HepG2 (cell line): Measurements from ENCODE around the gene TUT1. TPM values are rescaled to one million over a fixed set of nuclear protein-coding genes. Genes with fewer than 3 reads are reported as not detected.

Experiments
- AGO1 ChIP-seq: fragments of 200-400 bp; formaldehyde crosslinking; IDR thresholded peaks from 2 replicates; pipeline ENCODE4 v1.6.1; 2017; ENCODE audit warnings: mild to moderate bottlenecking, low read depth, low read length, moderate library complexity; ENCODE audit not compliant: poor library complexity, severe bottlenecking
- ATF7 ChIP-seq, 2 experiments: fragments of 450-650 bp in 1 of 2; sonication (generic) in 1 of 2; formaldehyde crosslinking in 1 of 2; IDR thresholded peaks; 2 replicates each; pipeline versions ENCODE4 v1.4.0 to v1.6.1; 2016 to 2020; ENCODE audit warnings: antibody characterized with exemption in 1 of 2, mild to moderate bottlenecking in 1 of 2, missing genetic modification reagents in 1 of 2
- BRCA1 ChIP-seq: sonication (generic); formaldehyde crosslinking; IDR thresholded peaks from 2 replicates; pipeline ENCODE4 v1.4.0; 2020; ENCODE audit warnings: missing genetic modification reagents
- CENPT ChIP-seq: sonication (generic); formaldehyde crosslinking; IDR thresholded peaks from 2 replicates; pipeline ENCODE4 v1.8.0; 2022; ENCODE audit warnings: low read depth, mild to moderate bottlenecking, moderate library complexity, missing genetic modification reagents
- CERS6 ChIP-seq: sonication (generic); formaldehyde crosslinking; IDR thresholded peaks from 2 replicates; pipeline ENCODE4 v1.5.0; 2020; ENCODE audit warnings: missing genetic modification reagents
- ETV5 ChIP-seq: IDR thresholded peaks from 2 replicates; pipeline ENCODE4 v1.6.1; 2018; ENCODE audit warnings: missing biosample characterization, missing genetic modification reagents, inconsistent platforms, borderline replicate concordance
- IKZF1 ChIP-seq: fragments of 450-650 bp; IDR thresholded peaks from 2 replicates; pipeline ENCODE4 v1.7.1; 2016
- IKZF5 ChIP-seq: IDR thresholded peaks from 2 replicates; pipeline ENCODE4 v1.6.1; 2018; ENCODE audit warnings: missing genetic modification reagents, mild to moderate bottlenecking, missing compliant biosample characterization
- ISL2 ChIP-seq: sonication (generic); formaldehyde crosslinking; IDR thresholded peaks from 2 replicates; pipeline ENCODE4 v1.5.0; 2020; ENCODE audit warnings: missing genetic modification reagents
- NFKB2 ChIP-seq: sonication (generic); formaldehyde crosslinking; IDR thresholded peaks from 2 replicates; pipeline ENCODE4 v1.4.0; 2020; ENCODE audit warnings: missing genetic modification reagents, borderline replicate concordance
- NFYB ChIP-seq: sonication (generic); formaldehyde crosslinking; IDR thresholded peaks from 2 replicates; pipeline ENCODE4 v1.4.0; 2020; ENCODE audit warnings: missing genetic modification reagents
- PBX3 ChIP-seq: sonication (generic); formaldehyde crosslinking; IDR thresholded peaks from 2 replicates; pipeline ENCODE4 v1.8.1; 2023; ENCODE audit warnings: missing genetic modification reagents, inconsistent platforms, borderline replicate concordance
- POLR2G ChIP-seq: fragments of 200-400 bp; formaldehyde crosslinking; IDR thresholded peaks from 2 replicates; pipeline ENCODE4 v1.6.1; 2018; ENCODE audit warnings: mild to moderate bottlenecking, low read depth, low read length, moderate library complexity
- RFXANK ChIP-seq: IDR thresholded peaks from 2 replicates; pipeline ENCODE4 v1.6.1; 2016
- RFXAP ChIP-seq: sonication (generic); formaldehyde crosslinking; IDR thresholded peaks from 2 replicates; pipeline ENCODE4 v1.4.0; 2020; ENCODE audit warnings: missing genetic modification reagents, borderline replicate concordance
- SMAD9 ChIP-seq: sonication (generic); formaldehyde crosslinking; IDR thresholded peaks from 2 replicates; pipeline ENCODE4 v1.5.1; 2020; ENCODE audit warnings: mild to moderate bottlenecking, missing genetic modification reagents
- SMYD3 ChIP-seq: sonication (generic); formaldehyde crosslinking; IDR thresholded peaks from 2 replicates; pipeline ENCODE4 v1.8.1; 2023; ENCODE audit warnings: mild to moderate bottlenecking, missing genetic modification reagents
- TBX2 ChIP-seq: sonication (generic); formaldehyde crosslinking; IDR thresholded peaks from 2 replicates; pipeline ENCODE4 v1.5.0; 2020; ENCODE audit warnings: missing genetic modification reagents, mild to moderate bottlenecking, borderline replicate concordance
- THYN1 ChIP-seq: sonication (generic); formaldehyde crosslinking; IDR thresholded peaks from 2 replicates; pipeline ENCODE4 v1.8.1; 2023; ENCODE audit warnings: low read depth, mild to moderate bottlenecking, moderate library complexity, missing genetic modification reagents, borderline replicate concordance
- ZNF282 ChIP-seq: fragments of 450-650 bp; IDR thresholded peaks from 2 replicates; pipeline ENCODE4 v1.6.1; 2018; ENCODE audit not compliant: partially characterized antibody
- ZNF510 ChIP-seq: sonication (generic); formaldehyde crosslinking; IDR thresholded peaks from 2 replicates; pipeline ENCODE4 v1.4.0; 2020; ENCODE audit warnings: low read depth, mild to moderate bottlenecking, missing genetic modification reagents
- polyA plus RNA-seq, 8 experiments: library from polyadenylated mRNA; depleted of rRNA in 3 of 8; stranded (reverse) in 7 of 8; unstranded in 1 of 8; fragments of >200 nt; fragmentation: Illumina TruSeq in 4 of 8; extraction: Trizol in 4 of 8; gene quantifications; 2 replicates each; pipeline versions ENCODE4 v1.2.1 to v1.2.3, GENCODE V29; 2011 to 2016; ENCODE audit warnings: low read depth in 4 of 8, missing spikeins in 1 of 8, mixed read lengths in 1 of 8; ENCODE audit not compliant: insufficient read depth in 1 of 8
- total RNA-seq, 5 experiments: library from RNA; depleted of rRNA; stranded (reverse); fragments of >200 nt; fragmentation: Illumina TruSeq; extraction: Trizol; gene quantifications; 2 replicates each; pipeline ENCODE4 v1.2.3, GENCODE V29; 2016; ENCODE audit warnings: low read depth in 1 of 5

TUT1 gene
- total and polyA plus RNA-seq, 2 of the 13 experiments (the other 11 are each of a cell fraction or from before 2014, with no cell fraction given) = 9.7 to 14.3 TPM

- TF ChIP-seq CERS6 (CRISPR knock-in tag) (no peak), NFYB (CRISPR knock-in tag) (peak; percentile 50), RFXANK (peak; percentile 99), ISL2 (CRISPR knock-in tag) (no peak), IKZF5 (CRISPR knock-in tag) (0 out of 2 replicates have a peak, but pooled peaks have one; percentile 17), ZNF510 (CRISPR knock-in tag) (no peak), POLR2G (peak; percentile 22), SMAD9 (no peak), ATF7 (IDR thresholded peaks at IDR 0.05) (no peak), ATF7 (CRISPR knock-in tag; IDR thresholded peaks at IDR 0.05) (0 out of 2 replicates have a peak, but pooled peaks have one; percentile 17), ETV5 (CRISPR knock-in tag) (peak; percentile 44; the same call in 1 of the 2 replicates), NFKB2 (no peak), ZNF282 (no peak), IKZF1 (no peak), SMYD3 (no peak), BRCA1 (CRISPR knock-in tag) (no peak), TBX2 (CRISPR knock-in tag) (peak; percentile 64), AGO1 (peak; percentile 43), THYN1 (no peak), PBX3 (CRISPR knock-in tag) (no peak), RFXAP (CRISPR knock-in tag) (peak; percentile 99), CENPT (CRISPR knock-in tag) (no peak)
Measured at GRCh38 chr11:62556108-62556874, 35.0 kb downstream of the TUT1 start (continued).
